Stimulated activated CD4-positive, alpha-beta T cell treated with anti-CD3 and anti-CD28 coated beads, Interleukin-12 subunit alpha, Interleukin-12 subunit beta, amount 100 ng/mL, for 24 hours (primary cell): Measurements from ENCODE around the gene PARP11.

Experiments
- DNase-seq, 2 experiments: peaks; one replicate each; pipeline ENCODE4 v3.0.0-alpha.2; 2020; ENCODE audit warnings: low read depth in 2 of 2

Gene PARP11

DNA sequence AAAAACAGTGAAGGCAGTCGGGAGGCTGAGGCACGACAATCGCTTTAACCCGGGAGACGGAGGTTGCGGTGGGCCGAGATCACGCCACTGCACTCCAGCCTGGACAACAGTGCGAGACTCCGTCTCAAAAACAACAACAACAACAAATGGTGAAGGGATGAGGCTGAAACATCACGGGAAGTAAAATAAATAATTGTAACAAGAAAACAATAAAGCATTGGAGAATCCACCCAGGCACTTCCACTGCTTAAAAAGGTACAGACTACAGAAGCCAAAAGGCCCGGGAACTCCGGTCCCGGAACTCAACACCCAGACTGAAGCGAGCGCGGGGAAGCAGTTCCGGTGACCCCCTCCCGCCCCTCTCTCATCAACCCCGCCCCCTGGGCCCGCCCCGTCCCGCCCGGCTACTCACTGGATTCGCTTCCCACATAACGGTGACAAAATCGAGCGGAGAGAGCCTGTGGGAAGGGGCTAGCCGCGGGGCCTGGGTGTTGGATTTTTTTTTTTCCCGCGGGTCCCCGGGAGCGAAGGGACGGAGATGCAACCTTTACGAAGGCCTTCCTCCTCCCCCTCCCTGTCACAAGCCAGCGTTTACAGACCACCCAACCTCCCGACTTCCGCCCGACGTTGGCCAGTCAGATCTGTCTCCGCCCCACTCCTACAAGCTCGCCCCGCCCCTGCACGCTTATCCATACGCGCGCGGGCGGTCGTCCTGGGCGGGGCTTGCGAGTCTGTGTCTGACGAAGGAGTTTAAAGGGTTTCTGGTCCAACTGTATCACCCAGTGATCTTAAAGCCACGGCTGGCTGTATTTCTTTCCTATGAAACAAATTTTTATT lies at the start of gene PARP11:
Gene PARP11 (minus strand): TSS at position 600 of the 837 bp plus-strand sequence. CDS start 170 bp downstream, at position 430.
- peak; percentile 92 to 98 for DNase-seq

GRCh38 chr12:3922033-3922432 lies 48.8 kb upstream of the PARP11 start:
- no peak for DNase-seq

DNA sequence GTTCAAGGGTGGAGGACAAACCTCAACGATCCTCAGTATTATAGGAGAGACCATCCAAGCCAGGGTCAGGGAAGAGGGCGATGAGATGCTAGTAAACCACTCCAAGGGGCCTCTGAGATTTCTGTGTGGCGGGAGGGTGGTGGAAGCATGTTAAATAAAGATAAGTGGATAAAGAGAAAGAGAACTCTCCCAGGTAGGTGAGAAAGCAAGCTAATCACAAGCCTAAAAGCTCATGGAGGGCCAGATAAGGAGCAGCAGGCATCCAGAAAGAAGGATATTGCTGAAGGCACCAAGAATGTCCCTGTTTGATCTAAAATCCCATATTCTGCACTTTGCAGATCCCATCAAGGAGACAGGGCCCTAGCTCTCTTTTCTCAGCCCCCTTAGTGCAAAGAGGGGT lies 48.3 kb upstream of the PARP11 start:
- DNase-seq = no peak

- no peak for DNase-seq
Observed at GRCh38 chr12:3921151-3921471, 47.9 kb upstream of the PARP11 start.

GRCh38 chr12:3920351-3921150 lies 47.4 kb upstream of the PARP11 start:
- DNase-seq = no peak

DNA sequence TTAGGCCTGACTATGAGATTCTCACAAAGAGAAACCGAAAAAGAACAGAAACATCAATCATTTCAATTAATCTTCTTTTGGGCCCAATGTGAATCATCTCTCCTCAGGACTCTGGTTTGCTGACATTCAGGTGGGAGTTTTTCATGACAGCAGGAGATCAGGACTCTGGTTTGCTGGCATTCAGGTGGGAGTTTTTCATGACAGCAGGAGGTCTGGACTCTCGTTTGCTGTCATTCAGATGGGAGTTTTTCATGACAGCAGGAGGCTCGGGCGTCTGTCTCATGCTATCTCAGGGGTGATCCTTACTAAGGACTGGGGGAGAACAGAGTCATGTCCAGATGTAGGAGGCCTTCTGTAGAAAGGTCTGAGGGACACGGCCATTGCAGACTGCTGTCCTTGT lies 40.1 kb upstream of the PARP11 start:
- DNase-seq = no peak

- no peak for DNase-seq
Observed at GRCh38 chr12:3912863-3913262, 39.7 kb upstream of the PARP11 start.

- no peak for DNase-seq
Observed at GRCh38 chr12:3911409-3911808, 38.2 kb upstream of the PARP11 start.

DNA sequence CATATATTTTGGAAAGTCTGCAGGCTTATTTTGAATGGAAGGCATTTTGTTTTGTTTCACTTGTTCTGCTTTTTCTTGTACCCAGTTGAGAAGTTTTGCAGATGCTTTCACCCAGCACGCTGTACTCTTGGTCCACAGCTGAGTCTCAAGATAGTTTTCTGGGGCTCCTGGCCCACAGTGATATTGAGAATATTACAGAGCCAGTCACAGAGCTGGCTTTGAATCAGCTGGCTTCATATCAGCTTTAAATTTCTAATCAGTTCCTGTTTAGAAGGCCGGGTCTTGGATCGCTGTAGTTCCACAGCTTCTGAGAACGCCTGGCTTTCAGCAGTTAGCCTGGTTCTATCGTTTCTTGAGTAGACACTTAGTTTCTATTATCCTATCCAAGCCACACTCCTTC lies 32.5 kb upstream of the PARP11 start:
- no peak for DNase-seq

- DNase-seq = no peak
Observed at GRCh38 chr12:3904999-3905398, 31.8 kb upstream of the PARP11 start.

- no peak for DNase-seq
Observed at GRCh38 chr12:3902921-3903320, 29.7 kb upstream of the PARP11 start.

GRCh38 chr12:3901116-3901515 lies 27.9 kb upstream of the PARP11 start:
- no peak for DNase-seq

- DNase-seq = no peak
Observed at GRCh38 chr12:3898756-3899155, 25.6 kb upstream of the PARP11 start.

DNA sequence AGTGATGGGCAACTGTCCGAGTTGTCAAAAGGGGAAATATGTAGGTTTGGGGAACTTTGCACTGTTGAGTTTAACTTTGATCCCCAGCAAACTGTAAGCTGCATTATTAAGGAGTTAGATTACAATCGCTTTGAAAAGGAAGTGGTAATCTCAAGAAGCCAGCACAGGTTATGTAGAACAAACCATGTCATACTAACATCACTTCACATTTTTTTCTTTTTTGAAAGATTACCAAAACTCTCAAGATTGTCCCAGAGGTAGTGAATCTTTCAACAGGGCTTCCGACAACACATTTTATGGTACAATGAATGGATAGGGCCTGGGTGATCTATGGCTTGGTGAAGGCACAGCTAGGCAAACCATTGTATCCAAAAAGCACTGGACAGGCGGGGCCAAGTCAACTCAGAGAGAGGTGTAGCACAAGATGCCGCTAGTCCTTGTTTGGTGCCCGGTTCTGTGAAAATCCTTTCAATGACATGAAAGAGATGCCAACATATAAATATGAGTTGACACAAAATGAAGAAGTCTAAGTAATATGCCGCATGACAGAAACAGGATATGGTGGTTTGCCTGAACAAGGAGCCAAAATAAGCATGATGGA lies 24.3 kb upstream of the PARP11 start:
- DNase-seq = no peak

DNA sequence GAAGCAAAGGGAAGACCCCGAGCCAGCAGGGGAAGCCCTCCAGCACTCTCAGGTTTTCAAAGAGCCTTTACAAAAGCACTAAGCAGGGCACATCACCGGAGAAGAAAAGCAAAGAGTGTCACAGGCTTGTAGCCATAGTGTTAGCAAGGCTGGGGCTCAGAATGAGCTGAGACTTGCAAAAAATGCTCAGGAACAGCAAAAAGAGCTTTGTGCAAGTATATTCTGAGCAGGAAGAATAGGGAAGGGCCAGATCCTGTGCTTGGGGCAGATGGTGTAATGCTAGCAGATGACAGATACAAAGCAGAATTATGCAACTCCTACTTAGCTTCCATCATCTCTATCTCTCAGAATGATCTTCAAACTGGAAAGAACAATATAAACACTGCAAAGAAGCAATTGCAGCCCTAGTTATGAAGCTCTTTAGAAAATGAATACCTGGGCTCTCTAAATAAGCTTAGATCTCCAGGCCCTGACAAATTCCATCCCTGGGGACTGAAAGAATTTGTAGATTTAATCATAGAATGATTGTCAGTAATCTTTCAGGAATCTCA lies 23.7 kb upstream of the PARP11 start:
- DNase-seq = no peak

- DNase-seq = no peak
Observed at GRCh38 chr12:3896356-3896755, 23.2 kb upstream of the PARP11 start.

DNA sequence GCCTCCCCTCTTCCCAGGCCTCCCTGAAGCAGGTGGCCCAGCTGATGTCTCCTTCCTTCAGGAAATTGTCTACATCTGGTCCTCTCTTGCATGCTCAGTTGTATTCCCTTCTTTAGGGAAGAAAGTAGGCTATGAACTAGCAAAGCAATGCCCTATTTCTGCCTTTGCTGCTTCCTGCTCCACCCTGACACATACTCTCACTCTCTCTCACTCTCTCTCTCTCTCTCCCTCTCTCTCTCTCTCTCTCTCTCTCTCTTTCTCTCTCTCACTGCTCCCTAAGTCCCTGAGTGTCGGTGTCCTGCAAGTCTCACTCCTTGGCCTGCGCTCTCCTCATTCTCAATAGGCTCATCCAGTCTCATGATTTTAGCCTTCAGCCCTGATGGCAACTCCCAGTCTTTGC lies 19.4 kb upstream of the PARP11 start:
- no peak for DNase-seq

- no peak for DNase-seq
Observed at GRCh38 chr12:3891201-3891600, 18.0 kb upstream of the PARP11 start.

- DNase-seq = no peak
Observed at GRCh38 chr12:3888659-3889058, 15.5 kb upstream of the PARP11 start.

GRCh38 chr12:3885277-3886094 lies 12.3 kb upstream of the PARP11 start:
- DNase-seq = no peak

DNA sequence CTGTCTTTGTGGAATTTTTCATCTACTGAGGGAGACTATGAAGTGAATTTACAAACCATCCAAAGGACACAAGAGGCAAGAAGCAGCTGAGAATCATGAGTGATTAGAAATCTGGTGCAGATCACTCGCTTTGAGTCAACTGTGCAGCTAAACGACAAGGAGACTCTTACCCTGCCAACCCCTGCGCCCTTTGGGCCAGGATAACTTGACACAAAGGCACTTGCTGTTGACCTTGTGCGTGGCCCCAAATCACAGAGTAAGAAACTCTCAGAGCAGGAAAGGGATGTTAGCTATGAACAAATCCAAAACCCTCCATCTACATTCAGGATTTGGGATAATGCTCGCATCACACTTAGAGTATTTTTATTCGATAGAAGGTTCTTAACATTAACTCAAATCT lies 11.5 kb upstream of the PARP11 start:
- DNase-seq = no peak
